Measurements from ENCODE around the gene FAM107A. TPM values are rescaled to one million over a fixed set of nuclear protein-coding genes. Genes with fewer than 3 reads are reported as not detected.

FAM107A gene
- total and polyA plus RNA-seq, 2 of the 13 experiments (the other 11 are each of a cell fraction or from before 2014, with no cell fraction given): not detected

DNA sequence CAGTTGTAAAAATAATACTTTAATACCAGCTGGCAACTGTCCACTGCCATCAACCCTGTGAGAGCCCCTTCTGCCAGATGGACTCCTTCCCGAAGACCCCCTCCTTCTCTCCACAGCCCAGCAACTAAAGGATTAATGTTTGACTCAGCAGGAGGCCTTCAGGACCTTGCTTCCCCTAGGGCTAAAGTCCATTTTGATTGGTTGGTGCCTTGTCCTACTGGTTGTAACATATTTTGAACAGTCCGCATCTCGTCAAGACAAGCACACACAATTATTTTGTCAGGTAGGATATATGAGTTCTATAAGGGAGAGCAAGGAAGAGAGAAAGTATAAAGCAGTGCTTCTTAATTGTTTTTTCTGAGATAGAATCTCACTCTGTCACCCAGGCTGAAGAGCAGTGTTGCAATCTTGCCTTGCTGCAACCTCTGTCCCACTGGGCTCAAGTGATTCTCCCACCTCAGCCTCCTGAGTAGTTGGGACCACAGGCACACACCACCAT is 58.9 kb downstream of the FAM107A start (continued):
- TF ChIP-seq, protein P1, sequence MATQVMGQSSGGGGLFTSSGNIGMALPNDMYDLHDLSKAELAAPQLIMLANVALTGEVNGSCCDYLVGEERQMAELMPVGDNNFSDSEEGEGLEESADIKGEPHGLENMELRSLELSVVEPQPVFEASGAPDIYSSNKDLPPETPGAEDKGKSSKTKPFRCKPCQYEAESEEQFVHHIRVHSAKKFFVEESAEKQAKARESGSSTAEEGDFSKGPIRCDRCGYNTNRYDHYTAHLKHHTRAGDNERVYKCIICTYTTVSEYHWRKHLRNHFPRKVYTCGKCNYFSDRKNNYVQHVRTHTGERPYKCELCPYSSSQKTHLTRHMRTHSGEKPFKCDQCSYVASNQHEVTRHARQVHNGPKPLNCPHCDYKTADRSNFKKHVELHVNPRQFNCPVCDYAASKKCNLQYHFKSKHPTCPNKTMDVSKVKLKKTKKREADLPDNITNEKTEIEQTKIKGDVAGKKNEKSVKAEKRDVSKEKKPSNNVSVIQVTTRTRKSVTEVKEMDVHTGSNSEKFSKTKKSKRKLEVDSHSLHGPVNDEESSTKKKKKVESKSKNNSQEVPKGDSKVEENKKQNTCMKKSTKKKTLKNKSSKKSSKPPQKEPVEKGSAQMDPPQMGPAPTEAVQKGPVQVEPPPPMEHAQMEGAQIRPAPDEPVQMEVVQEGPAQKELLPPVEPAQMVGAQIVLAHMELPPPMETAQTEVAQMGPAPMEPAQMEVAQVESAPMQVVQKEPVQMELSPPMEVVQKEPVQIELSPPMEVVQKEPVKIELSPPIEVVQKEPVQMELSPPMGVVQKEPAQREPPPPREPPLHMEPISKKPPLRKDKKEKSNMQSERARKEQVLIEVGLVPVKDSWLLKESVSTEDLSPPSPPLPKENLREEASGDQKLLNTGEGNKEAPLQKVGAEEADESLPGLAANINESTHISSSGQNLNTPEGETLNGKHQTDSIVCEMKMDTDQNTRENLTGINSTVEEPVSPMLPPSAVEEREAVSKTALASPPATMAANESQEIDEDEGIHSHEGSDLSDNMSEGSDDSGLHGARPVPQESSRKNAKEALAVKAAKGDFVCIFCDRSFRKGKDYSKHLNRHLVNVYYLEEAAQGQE (IDR thresholded peaks at IDR 0.05; ENCODE audit: borderline replicate concordance in 1 of 2, low read depth in 1 of 2, low read length in 2 of 2): no peak
- TF ChIP-seq, protein P2, sequence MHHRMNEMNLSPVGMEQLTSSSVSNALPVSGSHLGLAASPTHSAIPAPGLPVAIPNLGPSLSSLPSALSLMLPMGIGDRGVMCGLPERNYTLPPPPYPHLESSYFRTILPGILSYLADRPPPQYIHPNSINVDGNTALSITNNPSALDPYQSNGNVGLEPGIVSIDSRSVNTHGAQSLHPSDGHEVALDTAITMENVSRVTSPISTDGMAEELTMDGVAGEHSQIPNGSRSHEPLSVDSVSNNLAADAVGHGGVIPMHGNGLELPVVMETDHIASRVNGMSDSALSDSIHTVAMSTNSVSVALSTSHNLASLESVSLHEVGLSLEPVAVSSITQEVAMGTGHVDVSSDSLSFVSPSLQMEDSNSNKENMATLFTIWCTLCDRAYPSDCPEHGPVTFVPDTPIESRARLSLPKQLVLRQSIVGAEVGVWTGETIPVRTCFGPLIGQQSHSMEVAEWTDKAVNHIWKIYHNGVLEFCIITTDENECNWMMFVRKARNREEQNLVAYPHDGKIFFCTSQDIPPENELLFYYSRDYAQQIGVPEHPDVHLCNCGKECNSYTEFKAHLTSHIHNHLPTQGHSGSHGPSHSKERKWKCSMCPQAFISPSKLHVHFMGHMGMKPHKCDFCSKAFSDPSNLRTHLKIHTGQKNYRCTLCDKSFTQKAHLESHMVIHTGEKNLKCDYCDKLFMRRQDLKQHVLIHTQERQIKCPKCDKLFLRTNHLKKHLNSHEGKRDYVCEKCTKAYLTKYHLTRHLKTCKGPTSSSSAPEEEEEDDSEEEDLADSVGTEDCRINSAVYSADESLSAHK (CRISPR knock-in tag; IDR thresholded peaks at IDR 0.05; ENCODE audit: borderline replicate concordance): no peak
- TF ChIP-seq SALL2 (CRISPR knock-in tag; IDR thresholded peaks at IDR 0.05) (no peak), FOXA3 (CRISPR knock-in tag; IDR thresholded peaks at IDR 0.05) (0 out of 2 replicates have a peak, but pooled peaks have one; percentile 27), YY1 (IDR thresholded peaks at IDR 0.05; ENCODE audit: insufficient read depth, insufficient replicate concordance, low read depth, low read length) (no peak), HDAC1 (CRISPR knock-in tag; IDR thresholded peaks at IDR 0.05) (peak; percentile 47; the same call in 1 of the 2 replicates), ESRRA (CRISPR knock-in tag; IDR thresholded peaks at IDR 0.05; ENCODE audit: low read depth) (no peak), BORCS8-MEF2B (CRISPR knock-in tag; IDR thresholded peaks at IDR 0.05) (no peak), POGZ (CRISPR knock-in tag; IDR thresholded peaks at IDR 0.05) (0 out of 2 replicates have a peak, but pooled peaks have one; percentile 24), PCBP2 (optimal IDR thresholded peaks at IDR 0.05; ENCODE audit: low read depth, low read length, poor library complexity, severe bottlenecking) (no peak), EP300 (IDR thresholded peaks at IDR 0.05; ENCODE audit: low read depth in 2 of 2, low read length in 2 of 2) (peak in 1 of 2 experiments; percentile 44; a peak in 2 of 4 replicates), EP300 (CRISPR knock-in tag; IDR thresholded peaks at IDR 0.05; ENCODE audit: borderline replicate concordance) (no peak), PHF20 (CRISPR knock-in tag; IDR thresholded peaks at IDR 0.05) (no peak), CCDC6 (CRISPR knock-in tag; IDR thresholded peaks at IDR 0.05) (no peak), LCORL (IDR thresholded peaks at IDR 0.05) (no peak), LCORL (CRISPR knock-in tag; IDR thresholded peaks at IDR 0.05) (peak; percentile 69), REPIN1 (CRISPR knock-in tag; IDR thresholded peaks at IDR 0.05; ENCODE audit: borderline replicate concordance, low read depth) (0 out of 2 replicates have a peak, but pooled peaks have one; percentile 67), ZNF652 (CRISPR knock-in tag; IDR thresholded peaks at IDR 0.05; ENCODE audit: borderline replicate concordance, low read depth) (peak; percentile 95), NFKBIZ (CRISPR knock-in tag; IDR thresholded peaks at IDR 0.05) (no peak), AHR (CRISPR knock-in tag; IDR thresholded peaks at IDR 0.05) (no peak), ZFAT (CRISPR knock-in tag; conservative IDR thresholded peaks at IDR 0.05) (no peak)
- TF ChIP-seq, protein P3, sequence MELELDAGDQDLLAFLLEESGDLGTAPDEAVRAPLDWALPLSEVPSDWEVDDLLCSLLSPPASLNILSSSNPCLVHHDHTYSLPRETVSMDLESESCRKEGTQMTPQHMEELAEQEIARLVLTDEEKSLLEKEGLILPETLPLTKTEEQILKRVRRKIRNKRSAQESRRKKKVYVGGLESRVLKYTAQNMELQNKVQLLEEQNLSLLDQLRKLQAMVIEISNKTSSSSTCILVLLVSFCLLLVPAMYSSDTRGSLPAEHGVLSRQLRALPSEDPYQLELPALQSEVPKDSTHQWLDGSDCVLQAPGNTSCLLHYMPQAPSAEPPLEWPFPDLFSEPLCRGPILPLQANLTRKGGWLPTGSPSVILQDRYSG (CRISPR knock-in tag; IDR thresholded peaks at IDR 0.05): no peak
- TF ChIP-seq, protein P4, sequence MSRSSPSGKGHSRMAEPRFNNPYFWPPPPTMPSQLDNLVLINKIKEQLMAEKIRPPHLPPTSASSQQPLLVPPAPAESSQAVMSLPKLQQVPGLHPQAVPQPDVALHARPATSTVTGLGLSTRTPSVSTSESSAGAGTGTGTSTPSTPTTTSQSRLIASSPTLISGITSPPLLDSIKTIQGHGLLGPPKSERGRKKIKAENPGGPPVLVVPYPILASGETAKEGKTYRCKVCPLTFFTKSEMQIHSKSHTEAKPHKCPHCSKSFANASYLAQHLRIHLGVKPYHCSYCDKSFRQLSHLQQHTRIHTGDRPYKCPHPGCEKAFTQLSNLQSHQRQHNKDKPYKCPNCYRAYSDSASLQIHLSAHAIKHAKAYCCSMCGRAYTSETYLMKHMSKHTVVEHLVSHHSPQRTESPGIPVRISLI (CRISPR knock-in tag; IDR thresholded peaks at IDR 0.05; ENCODE audit: borderline replicate concordance): peak; percentile 51; the same call in 1 of the 2 replicates

Data from HepG2 (cell line).